ENCODE measurements around the gene AKT3. TPM values are rescaled to one million over a fixed set of nuclear protein-coding genes. Genes with fewer than 3 reads are reported as not detected.

The AKT3 gene
- total RNA-seq, 5 donors from 2014 or later (not counting 1 experiment from before 2014, with no cell fraction given): 94.5 to 124 (median 112) TPM

DNA sequence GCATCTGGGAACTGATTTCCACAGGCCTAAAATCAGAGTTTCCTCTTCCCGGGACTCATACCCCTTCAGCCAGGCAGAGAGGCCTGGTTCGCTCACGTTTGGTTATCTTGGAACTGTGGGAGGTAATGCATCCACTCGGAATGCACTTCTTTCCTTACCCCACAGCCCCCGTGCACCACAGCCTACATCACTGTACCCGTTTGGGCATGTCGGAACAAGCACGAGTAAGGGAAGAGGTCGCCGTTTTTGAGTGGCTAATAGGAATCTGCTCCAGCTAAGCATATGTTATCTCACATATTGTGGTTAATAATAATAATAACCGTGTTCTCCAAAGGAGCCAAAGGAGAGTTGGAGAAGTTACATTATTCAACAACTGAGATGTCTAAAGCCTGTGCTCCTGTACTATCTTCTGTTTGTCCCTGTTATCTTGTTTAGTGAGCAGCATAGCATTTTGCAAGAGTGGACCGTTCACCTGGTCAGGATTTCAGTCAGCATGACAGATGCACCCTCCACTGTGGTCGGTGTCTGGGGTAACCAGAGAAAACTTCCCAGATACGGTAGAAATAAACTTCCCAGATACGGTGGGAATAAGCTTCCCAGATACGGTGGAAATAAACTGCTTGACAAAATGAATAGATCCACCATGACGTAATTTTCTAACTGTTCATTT lies 395.6 kb downstream of the AKT3 start:
- Histone ChIP-seq H3K4me1 (ENCODE audit: control insufficient read depth in 1 of 2, extremely low read depth in 1 of 2, insufficient read depth in 2 of 2, low read length in 2 of 2) (no peaks in the 10 kb centered on the region), H3K4me3 (ENCODE audit: control insufficient read depth in 1 of 2, extremely low read depth in 1 of 2, low read length in 1 of 2) (no peak overlapping the region), H3K27ac (ENCODE audit: low read length) (no peak overlapping the region), H3K27me3 (replicated peaks in 1 of 2; ENCODE audit: control insufficient read depth in 2 of 2, extremely low read depth in 1 of 2, insufficient read depth in 2 of 2, low read length in 1 of 2) (no peaks in the 10 kb centered on the region), H3K36me3 (ENCODE audit: control insufficient read depth in 2 of 2, extremely low read depth in 1 of 2, insufficient read depth in 1 of 2, low read length in 1 of 2) (peaks cover 0 to 2% of the 10 kb centered on the region in 2 donors), H3K9me3 (no peaks in the 10 kb centered on the region)
- no CpG with 5 or more reads among the region's 17 CpGs for WGBS (ENCODE audit: insufficient coverage)
- no peak overlapping the region for H3K27ac Mint-ChIP-seq
- POLR2A ChIA-PET: no interaction called here
- H3K4me3 Mint-ChIP-seq: no peak overlapping the region
- no peaks in the 10 kb centered on the region for H3K27me3 Mint-ChIP-seq
- CTCF ChIA-PET: no interaction called here
- no peaks in the 10 kb centered on the region for H3K9me3 Mint-ChIP-seq
- H3K36me3 Mint-ChIP-seq: peaks cover 43% of the 10 kb centered on the region
- DNase-seq: no peak
- ATAC-seq (replicated peaks in 1 of 4): no peak
- H3K4me1 Mint-ChIP-seq: peaks cover 0 to 7% (median 4%) of the 10 kb centered on the region in 3 donors

DNA sequence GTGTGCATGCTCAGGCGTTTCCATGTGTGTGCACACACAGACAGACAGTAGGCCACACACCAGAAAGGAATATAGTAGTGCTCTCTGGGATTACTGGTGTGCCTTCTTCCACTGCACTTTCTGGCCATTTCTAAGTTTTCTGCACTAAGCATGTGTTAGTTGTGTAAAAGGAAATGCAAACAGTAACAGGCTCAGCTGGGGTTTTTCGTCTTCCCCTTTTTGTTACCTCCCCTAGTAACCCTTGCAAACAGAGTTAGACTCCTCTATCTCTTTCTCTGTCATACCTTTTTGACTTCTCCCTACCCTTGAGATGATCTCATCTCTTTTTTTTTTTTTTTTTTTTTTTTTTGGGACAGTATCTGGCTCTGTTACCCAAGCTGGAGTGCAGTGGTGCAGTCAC lies 398.0 kb downstream of the AKT3 start:
- Mint-ChIP-seq H3K4me1 (peaks cover 0 to 8% (median 3%) of the 10 kb centered on the region in 3 donors), H3K4me3 (no peak overlapping the region), H3K36me3 (peaks cover 42% of the 10 kb centered on the region), H3K27me3 (no peaks in the 10 kb centered on the region), H3K9me3 (no peaks in the 10 kb centered on the region), H3K27ac (no peak overlapping the region)
- POLR2A ChIA-PET: no interaction called here
- H3K4me1 ChIP-seq (ENCODE audit: control insufficient read depth in 1 of 2, extremely low read depth in 1 of 2, insufficient read depth in 2 of 2, low read length in 2 of 2): no peaks in the 10 kb centered on the region
- no peak overlapping the region for H3K27ac ChIP-seq (ENCODE audit: low read length)
- no peaks in the 10 kb centered on the region for H3K27me3 ChIP-seq (replicated peaks in 1 of 2; ENCODE audit: control insufficient read depth in 2 of 2, extremely low read depth in 1 of 2, insufficient read depth in 2 of 2, low read length in 1 of 2)
- no peaks in the 10 kb centered on the region for H3K36me3 ChIP-seq (ENCODE audit: control insufficient read depth in 2 of 2, extremely low read depth in 1 of 2, insufficient read depth in 1 of 2, low read length in 1 of 2)
- CTCF ChIA-PET: interaction anchor here in 1 of 2 donors (0.6 kb wide), 1 partner anchor 64 kb away, joined by 5 read pairs; no protein-coding TSS in a partner anchor
- ATAC-seq (replicated peaks in 1 of 4): no peak
- no CpG with 5 or more reads among the region's 2 CpGs for WGBS (ENCODE audit: insufficient coverage)
- no peak for DNase-seq
- no peak overlapping the region for H3K4me3 ChIP-seq (ENCODE audit: control insufficient read depth in 1 of 2, extremely low read depth in 1 of 2, low read length in 1 of 2)
- H3K9me3 ChIP-seq: no peaks in the 10 kb centered on the region

DNA sequence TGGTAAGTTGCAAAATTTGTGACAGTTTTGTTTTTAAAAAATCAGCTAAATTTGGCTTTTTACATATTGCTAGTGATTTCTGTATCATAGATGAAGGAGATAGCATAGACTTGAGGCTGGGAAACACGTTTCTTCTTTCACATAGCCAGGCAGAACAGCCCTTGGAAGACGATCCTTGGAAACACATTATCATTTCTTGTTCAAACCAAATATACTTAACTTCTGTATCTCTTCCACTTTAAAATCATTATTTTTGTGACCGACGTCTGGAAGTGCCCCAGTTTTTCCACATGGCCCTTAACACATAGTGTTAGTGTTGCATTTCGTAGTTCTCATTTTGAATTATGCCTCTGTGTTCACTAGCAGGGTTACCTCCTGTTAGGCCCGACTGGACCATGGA lies 400.7 kb downstream of the AKT3 start:
- DNase-seq: no peak
- WGBS (ENCODE audit: insufficient coverage): 100% methylated on average over 4 of the region's 6 CpGs
- no peak overlapping the region for H3K27ac Mint-ChIP-seq

DNA sequence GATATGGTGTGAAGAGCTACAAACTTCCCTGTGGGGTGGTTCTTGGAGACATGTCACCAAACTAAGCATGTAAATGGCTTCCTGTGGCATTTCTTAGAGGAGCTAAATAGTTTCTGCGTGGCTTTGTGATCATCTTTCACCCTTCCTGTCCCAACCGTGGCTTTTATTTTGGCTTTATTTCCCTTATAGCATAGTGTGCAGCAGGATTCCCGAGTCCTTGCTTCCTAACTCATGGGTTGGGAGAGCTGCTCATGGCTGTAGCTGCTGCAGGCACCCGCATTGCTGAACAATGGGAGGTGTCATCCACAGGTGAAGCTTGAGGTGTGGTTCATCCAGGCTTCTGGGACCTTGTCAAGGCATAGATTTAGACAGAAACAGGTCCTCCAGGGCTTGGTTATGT lies 402.2 kb downstream of the AKT3 start:
- 100% methylated on average over 1 of the region's 4 CpGs for WGBS (ENCODE audit: insufficient coverage)
- Histone ChIP-seq H3K27me3 (replicated peaks in 1 of 2; ENCODE audit: control insufficient read depth in 2 of 2, extremely low read depth in 1 of 2, insufficient read depth in 2 of 2, low read length in 1 of 2) (no peaks in the 10 kb centered on the region), H3K9me3 (no peaks in the 10 kb centered on the region), H3K4me3 (ENCODE audit: control insufficient read depth in 1 of 2, extremely low read depth in 1 of 2, low read length in 1 of 2) (no peak overlapping the region), H3K27ac (ENCODE audit: low read length) (no peak overlapping the region), H3K4me1 (ENCODE audit: control insufficient read depth in 1 of 2, extremely low read depth in 1 of 2, insufficient read depth in 2 of 2, low read length in 2 of 2) (no peaks in the 10 kb centered on the region), H3K36me3 (ENCODE audit: control insufficient read depth in 2 of 2, extremely low read depth in 1 of 2, insufficient read depth in 1 of 2, low read length in 1 of 2) (no peaks in the 10 kb centered on the region)
- H3K36me3 Mint-ChIP-seq: peaks cover 33% of the 10 kb centered on the region
- H3K9me3 Mint-ChIP-seq: no peaks in the 10 kb centered on the region
- DNase-seq: no peak
- ChIA-PET CTCF (no interaction called here), POLR2A (no interaction called here)
- H3K27me3 Mint-ChIP-seq: no peaks in the 10 kb centered on the region
- ATAC-seq (replicated peaks in 1 of 4): no peak
- no peak overlapping the region for H3K4me3 Mint-ChIP-seq
- H3K4me1 Mint-ChIP-seq: peaks cover 0 to 9% (median 3%) of the 10 kb centered on the region in 3 donors
- no peak overlapping the region for H3K27ac Mint-ChIP-seq

More for the DNA sequence above, 400.7 kb downstream of the AKT3 start:
- no peaks in the 10 kb centered on the region for H3K27me3 Mint-ChIP-seq
- H3K4me1 ChIP-seq (ENCODE audit: control insufficient read depth in 1 of 2, extremely low read depth in 1 of 2, insufficient read depth in 2 of 2, low read length in 2 of 2): no peaks in the 10 kb centered on the region
- ATAC-seq (replicated peaks in 1 of 4): no peak
- H3K4me3 ChIP-seq (ENCODE audit: control insufficient read depth in 1 of 2, extremely low read depth in 1 of 2, low read length in 1 of 2): no peak overlapping the region
- no peak overlapping the region for H3K4me3 Mint-ChIP-seq
- no peak overlapping the region for H3K27ac ChIP-seq (ENCODE audit: low read length)
- H3K36me3 Mint-ChIP-seq: peaks cover 30% of the 10 kb centered on the region
- no peaks in the 10 kb centered on the region for H3K9me3 ChIP-seq
- H3K9me3 Mint-ChIP-seq: no peaks in the 10 kb centered on the region
- H3K27me3 ChIP-seq (replicated peaks in 1 of 2; ENCODE audit: control insufficient read depth in 2 of 2, extremely low read depth in 1 of 2, insufficient read depth in 2 of 2, low read length in 1 of 2): no peaks in the 10 kb centered on the region
- CTCF ChIA-PET: no interaction called here
- peaks cover 0 to 8% (median 3%) of the 10 kb centered on the region in 3 donors for H3K4me1 Mint-ChIP-seq
- POLR2A ChIA-PET: no interaction called here
- H3K36me3 ChIP-seq (ENCODE audit: control insufficient read depth in 2 of 2, extremely low read depth in 1 of 2, insufficient read depth in 1 of 2, low read length in 1 of 2): no peaks in the 10 kb centered on the region

DNA sequence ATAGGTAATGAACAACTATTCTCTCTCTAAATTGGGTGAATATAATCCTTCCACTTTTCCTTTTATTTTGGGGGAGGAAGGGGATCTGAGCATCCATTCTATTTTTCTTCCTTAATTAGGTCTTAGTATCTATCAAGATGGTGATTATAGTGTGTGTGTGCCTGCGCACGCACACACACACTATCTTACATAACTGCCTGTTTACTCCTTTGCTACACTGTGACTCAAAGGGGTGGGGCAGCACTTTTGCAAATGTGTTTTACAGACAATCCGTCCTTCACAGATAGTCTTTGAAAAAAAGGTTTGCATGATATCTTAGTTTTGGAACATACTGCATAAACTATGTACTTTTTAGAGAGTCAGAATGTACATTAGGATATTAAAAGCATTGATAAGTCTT lies 402.7 kb downstream of the AKT3 start:
- no peaks in the 10 kb centered on the region for H3K27me3 Mint-ChIP-seq
- ChIA-PET CTCF (no interaction called here), POLR2A (no interaction called here)
- no CpG with 5 or more reads among the region's 3 CpGs for WGBS (ENCODE audit: insufficient coverage)
- peak in 3 of 35 experiments; percentile 4 to 13 (median 8) for DNase-seq
- Histone ChIP-seq H3K4me3 (ENCODE audit: control insufficient read depth in 1 of 2, extremely low read depth in 1 of 2, low read length in 1 of 2) (no peak overlapping the region), H3K4me1 (ENCODE audit: control insufficient read depth in 1 of 2, extremely low read depth in 1 of 2, insufficient read depth in 2 of 2, low read length in 2 of 2) (no peaks in the 10 kb centered on the region), H3K27me3 (replicated peaks in 1 of 2; ENCODE audit: control insufficient read depth in 2 of 2, extremely low read depth in 1 of 2, insufficient read depth in 2 of 2, low read length in 1 of 2) (no peaks in the 10 kb centered on the region), H3K36me3 (ENCODE audit: control insufficient read depth in 2 of 2, extremely low read depth in 1 of 2, insufficient read depth in 1 of 2, low read length in 1 of 2) (no peaks in the 10 kb centered on the region), H3K27ac (ENCODE audit: low read length) (no peak overlapping the region), H3K9me3 (no peaks in the 10 kb centered on the region)
- H3K36me3 Mint-ChIP-seq: peaks cover 32% of the 10 kb centered on the region
- peaks cover 0 to 9% (median 3%) of the 10 kb centered on the region in 3 donors for H3K4me1 Mint-ChIP-seq
- no peaks in the 10 kb centered on the region for H3K9me3 Mint-ChIP-seq
- no peak overlapping the region for H3K27ac Mint-ChIP-seq
- H3K4me3 Mint-ChIP-seq: no peak overlapping the region
- ATAC-seq (replicated peaks in 1 of 4): no peak

DNA sequence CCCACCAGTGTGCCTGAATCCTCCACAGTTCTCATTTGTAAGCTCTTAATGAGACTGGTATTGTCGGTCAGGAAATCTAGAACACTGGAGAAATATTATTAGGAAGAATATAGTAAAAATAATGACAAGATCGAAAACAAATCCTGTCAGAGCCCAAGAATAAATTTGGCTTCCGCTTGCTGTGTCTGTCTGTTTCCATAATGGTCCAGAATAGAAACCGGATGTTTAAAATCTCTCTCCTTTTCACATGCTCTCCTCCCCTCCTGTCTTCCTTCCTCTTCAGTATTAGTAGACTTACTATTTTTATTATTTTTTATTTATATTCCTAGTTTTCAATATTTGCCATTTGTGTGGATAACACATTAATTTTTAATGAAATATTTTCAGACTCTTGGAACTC lies 406.5 kb downstream of the AKT3 start:
- no CpG with 5 or more reads among the region's 4 CpGs for WGBS (ENCODE audit: insufficient coverage)
- Mint-ChIP-seq H3K27ac (no peak overlapping the region), H3K4me3 (no peak overlapping the region), H3K9me3 (no peaks in the 10 kb centered on the region), H3K4me1 (peaks cover 0 to 8% (median 3%) of the 10 kb centered on the region in 3 donors), H3K36me3 (peaks cover 17% of the 10 kb centered on the region), H3K27me3 (no peaks in the 10 kb centered on the region)
- no peaks in the 10 kb centered on the region for H3K27me3 ChIP-seq (replicated peaks in 1 of 2; ENCODE audit: control insufficient read depth in 2 of 2, extremely low read depth in 1 of 2, insufficient read depth in 2 of 2, low read length in 1 of 2)
- ATAC-seq (replicated peaks in 1 of 4): no peak
- ChIA-PET POLR2A (no interaction called here), CTCF (no interaction called here)
- H3K9me3 ChIP-seq: no peaks in the 10 kb centered on the region
- H3K27ac ChIP-seq (ENCODE audit: low read length): no peak overlapping the region
- H3K4me1 ChIP-seq (ENCODE audit: control insufficient read depth in 1 of 2, extremely low read depth in 1 of 2, insufficient read depth in 2 of 2, low read length in 2 of 2): no peaks in the 10 kb centered on the region
- no peaks in the 10 kb centered on the region for H3K36me3 ChIP-seq (ENCODE audit: control insufficient read depth in 2 of 2, extremely low read depth in 1 of 2, insufficient read depth in 1 of 2, low read length in 1 of 2)
- no peak for DNase-seq
- no peak overlapping the region for H3K4me3 ChIP-seq (ENCODE audit: control insufficient read depth in 1 of 2, extremely low read depth in 1 of 2, low read length in 1 of 2)

DNA sequence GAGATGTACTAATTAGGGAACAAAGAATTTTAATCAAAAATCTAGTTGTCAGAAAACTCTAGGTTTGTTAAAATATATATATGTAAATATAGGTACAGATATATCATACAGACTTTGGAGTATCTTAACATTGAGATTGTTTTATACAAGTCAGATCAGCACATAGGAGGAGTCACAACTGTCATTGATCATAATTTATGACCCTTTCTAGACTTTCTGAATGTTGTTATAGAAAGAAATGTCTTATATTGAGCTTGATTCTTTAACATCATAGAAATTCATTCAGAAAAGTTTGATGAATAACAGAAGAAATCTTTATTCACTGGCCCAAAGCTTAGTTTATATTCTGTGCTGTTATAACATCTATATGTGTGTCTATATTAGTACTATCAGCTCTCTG lies 408.4 kb downstream of the AKT3 start:
- POLR2A ChIA-PET: no interaction called here
- H3K4me1 ChIP-seq (ENCODE audit: control insufficient read depth in 1 of 2, extremely low read depth in 1 of 2, insufficient read depth in 2 of 2, low read length in 2 of 2): no peaks in the 10 kb centered on the region
- Mint-ChIP-seq H3K9me3 (no peaks in the 10 kb centered on the region), H3K36me3 (peaks cover 16% of the 10 kb centered on the region), H3K27me3 (no peaks in the 10 kb centered on the region), H3K4me3 (no peak overlapping the region), H3K27ac (no peak overlapping the region), H3K4me1 (peaks cover 0 to 2% (median 0%) of the 10 kb centered on the region in 3 donors)
- CTCF ChIA-PET: no interaction called here
- no peaks in the 10 kb centered on the region for H3K9me3 ChIP-seq
- DNase-seq (no peak), ATAC-seq (replicated peaks in 1 of 4) (no peak)
- no peaks in the 10 kb centered on the region for H3K27me3 ChIP-seq (replicated peaks in 1 of 2; ENCODE audit: control insufficient read depth in 2 of 2, extremely low read depth in 1 of 2, insufficient read depth in 2 of 2, low read length in 1 of 2)
- H3K36me3 ChIP-seq (ENCODE audit: control insufficient read depth in 2 of 2, extremely low read depth in 1 of 2, insufficient read depth in 1 of 2, low read length in 1 of 2): no peaks in the 10 kb centered on the region
- H3K27ac ChIP-seq (ENCODE audit: low read length): no peak overlapping the region
- H3K4me3 ChIP-seq (ENCODE audit: control insufficient read depth in 1 of 2, extremely low read depth in 1 of 2, low read length in 1 of 2): no peak overlapping the region

All from T-cell (primary cell).